Measurements from ENCODE around the gene IL31RA. TPM values are rescaled to one million over a fixed set of nuclear protein-coding genes. Genes with fewer than 3 reads are reported as not detected.

IL31RA gene
- total and polyA plus RNA-seq, 10 of the 15 experiments (the other 5 are each of a cell fraction or from before 2014, with no cell fraction given) = 0.03 to 0.31 (median 0.11) TPM; not detected in 2

DNA sequence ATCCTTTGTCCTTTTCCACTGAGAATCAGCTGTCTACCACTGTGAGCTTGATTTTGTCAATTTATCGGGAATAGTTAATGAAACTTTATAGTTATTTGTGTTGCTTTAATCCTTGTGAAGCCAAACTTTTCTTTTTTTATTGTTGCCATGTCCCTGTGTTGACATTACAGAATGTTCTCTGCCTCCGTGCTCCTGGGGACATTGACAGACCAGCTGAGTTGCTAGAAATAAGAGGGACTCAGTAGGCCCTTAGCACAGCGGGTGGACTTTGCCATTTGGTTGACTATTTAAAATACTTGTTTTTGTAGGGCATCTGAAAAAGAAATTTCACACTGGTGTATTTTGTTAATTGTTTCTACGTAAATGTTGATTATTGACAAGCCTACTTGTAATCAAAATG lies 70.5 kb downstream of the IL31RA start (continued):
- TF ChIP-seq, protein P1, sequence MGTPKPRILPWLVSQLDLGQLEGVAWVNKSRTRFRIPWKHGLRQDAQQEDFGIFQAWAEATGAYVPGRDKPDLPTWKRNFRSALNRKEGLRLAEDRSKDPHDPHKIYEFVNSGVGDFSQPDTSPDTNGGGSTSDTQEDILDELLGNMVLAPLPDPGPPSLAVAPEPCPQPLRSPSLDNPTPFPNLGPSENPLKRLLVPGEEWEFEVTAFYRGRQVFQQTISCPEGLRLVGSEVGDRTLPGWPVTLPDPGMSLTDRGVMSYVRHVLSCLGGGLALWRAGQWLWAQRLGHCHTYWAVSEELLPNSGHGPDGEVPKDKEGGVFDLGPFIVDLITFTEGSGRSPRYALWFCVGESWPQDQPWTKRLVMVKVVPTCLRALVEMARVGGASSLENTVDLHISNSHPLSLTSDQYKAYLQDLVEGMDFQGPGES (IDR thresholded peaks at IDR 0.05) = no peak
- TF ChIP-seq STAT1 (conservative IDR thresholded peaks at IDR 0.05) = no peak
- TF ChIP-seq CHD4 (IDR thresholded peaks at IDR 0.05) = no peak
- TF ChIP-seq, protein P2, sequence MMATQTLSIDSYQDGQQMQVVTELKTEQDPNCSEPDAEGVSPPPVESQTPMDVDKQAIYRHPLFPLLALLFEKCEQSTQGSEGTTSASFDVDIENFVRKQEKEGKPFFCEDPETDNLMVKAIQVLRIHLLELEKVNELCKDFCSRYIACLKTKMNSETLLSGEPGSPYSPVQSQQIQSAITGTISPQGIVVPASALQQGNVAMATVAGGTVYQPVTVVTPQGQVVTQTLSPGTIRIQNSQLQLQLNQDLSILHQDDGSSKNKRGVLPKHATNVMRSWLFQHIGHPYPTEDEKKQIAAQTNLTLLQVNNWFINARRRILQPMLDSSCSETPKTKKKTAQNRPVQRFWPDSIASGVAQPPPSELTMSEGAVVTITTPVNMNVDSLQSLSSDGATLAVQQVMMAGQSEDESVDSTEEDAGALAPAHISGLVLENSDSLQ (IDR thresholded peaks at IDR 0.05) = no peak

- in situ Hi-C loops (cut with MboI) = no loop called here
- ATAC-seq (peak; percentile 40), DNase-seq (ENCODE audit: low read depth, low spot score) (no peak), FAIRE-seq (no peak)
- Histone ChIP-seq H3K4me3 (peak overlapping the region; percentile 49; the same call in 1 of the 2 replicates), H3K9me3 (replicated peaks; ENCODE audit: control insufficient read depth, insufficient read depth, low read length) (no peaks in the 10 kb centered on the region), H4K20me1 (ENCODE audit: control insufficient read depth, insufficient read depth) (no peaks in the 10 kb centered on the region), H3K27me3 (replicated peaks in 1 of 2; ENCODE audit: control insufficient read depth in 2 of 2, insufficient read depth in 2 of 2, low read length in 1 of 2) (no peaks in the 10 kb centered on the region), H3K4me1 (ENCODE audit: control insufficient read depth, insufficient read depth, low read length) (peaks cover 17% of the 10 kb centered on the region), H3K36me3 (ENCODE audit: control insufficient read depth in 2 of 2, insufficient read depth in 2 of 2, low read length in 1 of 2) (no peaks in the 10 kb centered on the region), H3K9ac (ENCODE audit: control insufficient read depth, insufficient read depth, low read length) (peak overlapping the region; percentile 66), H3K79me2 (ENCODE audit: control insufficient read depth, insufficient read depth, low read length) (no peaks in the 10 kb centered on the region), H3K4me2 (ENCODE audit: control insufficient read depth, insufficient read depth) (peak overlapping the region; percentile 94), H2AFZ (ENCODE audit: control insufficient read depth, low read depth, low read length) (peak overlapping the region; percentile 94), H3K27ac (ENCODE audit: control insufficient read depth, insufficient read depth) (peak overlapping the region; percentile 15; the same call in 1 of the 2 replicates)
- CTCF ChIA-PET = interaction anchor here (0.6 to 6.7 kb wide), 5 partner anchors 14 to 484 kb away, joined by 3 to 49 read pairs (median 4); no protein-coding TSS in a partner anchor
- no TSS peak for BruUV-seq (replicated peaks)
- 25% methylated on average over 17 of the region's 17 CpGs for WGBS (ENCODE audit: insufficient coverage, insufficient replicate concordance, low lambda C conversion rate, missing lambda C conversion rate)
- peak; percentile 50 to 52; a peak in 3 of 4 replicates for TF ChIP-seq IKZF2 (IDR thresholded peaks at IDR 0.05)
- TF ChIP-seq SIN3A (IDR thresholded peaks at IDR 0.05; ENCODE audit: low read depth, low read length) = no peak
- TF ChIP-seq ATF7 (IDR thresholded peaks at IDR 0.05; ENCODE audit: low read depth) = no peak
- peak; percentile 66 for TF ChIP-seq IKZF1 (conservative IDR thresholded peaks at IDR 0.05)
- TF ChIP-seq RELA (IDR thresholded peaks at IDR 0.05; ENCODE audit: borderline replicate concordance, partially characterized antibody) = no peak
- TF ChIP-seq, protein P3, sequence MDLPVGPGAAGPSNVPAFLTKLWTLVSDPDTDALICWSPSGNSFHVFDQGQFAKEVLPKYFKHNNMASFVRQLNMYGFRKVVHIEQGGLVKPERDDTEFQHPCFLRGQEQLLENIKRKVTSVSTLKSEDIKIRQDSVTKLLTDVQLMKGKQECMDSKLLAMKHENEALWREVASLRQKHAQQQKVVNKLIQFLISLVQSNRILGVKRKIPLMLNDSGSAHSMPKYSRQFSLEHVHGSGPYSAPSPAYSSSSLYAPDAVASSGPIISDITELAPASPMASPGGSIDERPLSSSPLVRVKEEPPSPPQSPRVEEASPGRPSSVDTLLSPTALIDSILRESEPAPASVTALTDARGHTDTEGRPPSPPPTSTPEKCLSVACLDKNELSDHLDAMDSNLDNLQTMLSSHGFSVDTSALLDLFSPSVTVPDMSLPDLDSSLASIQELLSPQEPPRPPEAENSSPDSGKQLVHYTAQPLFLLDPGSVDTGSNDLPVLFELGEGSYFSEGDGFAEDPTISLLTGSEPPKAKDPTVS (IDR thresholded peaks at IDR 0.05; ENCODE audit: low read depth, low read length) = 0 out of 2 replicates have a peak, but pooled peaks have one; percentile 40
- TF ChIP-seq MTA2 (IDR thresholded peaks at IDR 0.05; ENCODE audit: low read depth) = 0 out of 2 replicates have a peak, but pooled peaks have one; percentile 17
- TF ChIP-seq ZNF687 (IDR thresholded peaks at IDR 0.05) = 0 out of 2 replicates have a peak, but pooled peaks have one; percentile 47
- RAD21 ChIA-PET (ENCODE audit: unreplicated experiment) = interaction anchor here (0.7 to 1.8 kb wide), 7 partner anchors 10 to 343 kb away, joined by 3 to 7 read pairs (median 3); no protein-coding TSS in a partner anchor
- SMC1A ChIA-PET (ENCODE audit: uncharacterized antibody, unreplicated experiment) = interaction anchor here (0.7 to 3.3 kb wide), 8 partner anchors 9 to 279 kb away, joined by 3 to 20 read pairs (median 4); no protein-coding TSS in a partner anchor
- POLR2A ChIA-PET = interaction anchor here (0.6 to 2.2 kb wide), 5 partner anchors 10 to 471 kb away, joined by 3 to 6 read pairs (median 4); no protein-coding TSS in a partner anchor
- intact Hi-C loops (cut with micrococcal nuclease; ENCODE audit: unreplicated experiment) = no loop called here
Observed at GRCh38 chr5:55923177-55923771, 72.1 kb downstream of the IL31RA start.

Data from GM12878 (cell line).